Medulla oblongata (tissue), 1 donor: ENCODE results near the gene PPP2R3B.
"Not testable (repeated sequence)": the region's sequence is repeated elsewhere in the genome, so short reads cannot be mapped to it uniquely, and the experiment has no call there.

ENCODE experiments used
- DNase-seq: peaks from one replicate; pipeline ENCODE4 v3.0.0-alpha.2; 2015; ENCODE audit errors: extremely low spot score

Gene PPP2R3B

DNA sequence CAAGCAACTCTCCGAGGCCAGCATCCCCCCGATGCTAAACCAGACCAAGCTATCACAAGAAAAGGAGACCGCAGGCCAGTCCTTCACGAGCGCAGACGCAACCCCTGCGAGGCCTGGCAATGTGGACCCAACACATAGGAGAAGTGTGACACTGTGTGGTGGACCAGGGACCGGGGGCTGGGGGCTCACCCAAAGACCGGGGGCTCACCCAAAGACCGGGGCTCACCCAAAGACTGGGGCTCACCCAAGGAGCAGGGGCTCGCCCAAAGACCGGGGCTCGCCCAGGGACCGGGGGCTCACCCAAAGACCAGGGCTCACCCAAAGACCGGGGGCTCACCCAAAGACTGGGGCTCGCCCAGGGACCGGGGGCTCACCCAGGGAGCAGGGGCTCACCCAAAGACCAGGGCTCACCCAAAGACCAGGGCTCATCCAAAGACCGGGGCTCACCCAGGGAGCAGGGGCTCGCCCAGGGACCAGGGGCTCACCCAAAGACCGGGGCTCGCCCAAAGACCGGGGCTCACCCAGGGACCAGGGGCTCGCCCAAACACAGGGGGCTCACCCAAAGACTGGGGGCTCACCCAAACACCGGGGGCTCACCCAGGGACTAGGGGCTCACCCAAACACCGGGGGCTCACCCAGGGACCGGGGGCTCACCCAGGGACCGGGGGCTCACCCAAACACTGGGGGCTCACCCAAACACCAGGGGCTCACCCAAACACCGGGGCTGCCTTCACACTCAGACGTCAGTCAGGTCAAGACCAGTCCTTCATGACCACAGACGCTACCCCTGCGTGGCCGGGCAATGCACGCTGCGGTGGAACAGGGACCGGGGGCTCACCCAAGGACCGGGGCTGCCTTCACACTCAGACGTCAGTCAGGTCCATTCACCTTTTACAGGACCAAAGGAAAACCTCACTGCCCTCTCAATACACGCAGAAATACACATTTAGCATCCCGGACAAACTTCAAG is 32.9 kb downstream of the PPP2R3B start:
- DNase-seq = no peak

DNA sequence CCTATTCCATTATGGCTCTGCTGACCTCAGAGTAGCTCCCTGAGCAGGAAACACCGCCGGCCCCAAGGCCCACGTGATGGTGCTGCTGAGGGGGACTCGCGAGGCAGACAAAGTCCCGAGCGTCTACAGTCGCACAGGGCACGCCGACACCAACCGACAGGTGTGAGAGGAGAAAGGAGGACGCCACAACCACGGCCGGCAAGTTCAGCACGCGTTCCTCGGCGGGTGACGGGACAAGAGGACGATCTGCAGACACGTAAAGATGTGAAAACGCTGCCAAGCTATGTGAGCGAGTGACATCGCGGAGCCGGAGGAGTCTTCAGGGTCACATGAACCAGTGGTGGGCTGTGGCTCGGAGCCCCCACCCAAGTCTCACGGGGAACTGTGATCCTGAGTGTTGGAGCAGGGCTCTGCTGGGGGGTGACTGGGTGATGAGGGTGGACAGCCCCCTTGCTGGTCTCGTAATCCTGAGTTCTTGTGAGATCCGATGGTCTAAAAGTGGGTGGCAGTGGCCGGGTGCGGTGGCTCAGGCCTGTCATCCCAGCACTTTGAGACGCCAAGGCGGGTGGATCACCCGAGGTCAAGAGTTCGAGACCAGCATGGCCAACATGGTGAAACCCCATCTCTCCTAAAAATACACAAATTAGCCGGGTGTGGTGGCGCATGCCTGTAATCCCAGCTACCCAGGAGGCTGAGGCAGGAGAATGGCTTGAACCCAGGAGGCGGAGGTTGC is 34.0 kb downstream of the PPP2R3B start:
- no peak for DNase-seq

DNA sequence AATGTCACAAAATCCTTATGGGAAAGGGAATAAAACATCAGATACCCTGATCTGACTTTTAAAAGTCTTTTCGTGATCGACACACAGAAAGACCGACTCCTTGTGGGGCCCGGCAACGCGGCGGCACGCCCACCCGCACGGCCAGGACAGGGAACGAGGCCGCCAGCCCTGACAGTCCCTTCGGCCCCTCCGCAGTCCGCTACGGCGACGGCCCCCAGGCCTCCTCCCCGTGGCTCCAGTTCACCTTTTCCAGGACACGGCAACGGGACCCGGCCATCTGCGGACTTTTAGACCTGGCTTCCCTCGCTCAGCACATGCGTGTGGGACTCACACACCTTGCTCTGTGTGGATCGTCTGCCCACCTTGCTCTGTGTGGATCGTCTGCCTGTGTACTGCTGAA is 34.5 kb downstream of the PPP2R3B start:
- DNase-seq = no peak

DNA sequence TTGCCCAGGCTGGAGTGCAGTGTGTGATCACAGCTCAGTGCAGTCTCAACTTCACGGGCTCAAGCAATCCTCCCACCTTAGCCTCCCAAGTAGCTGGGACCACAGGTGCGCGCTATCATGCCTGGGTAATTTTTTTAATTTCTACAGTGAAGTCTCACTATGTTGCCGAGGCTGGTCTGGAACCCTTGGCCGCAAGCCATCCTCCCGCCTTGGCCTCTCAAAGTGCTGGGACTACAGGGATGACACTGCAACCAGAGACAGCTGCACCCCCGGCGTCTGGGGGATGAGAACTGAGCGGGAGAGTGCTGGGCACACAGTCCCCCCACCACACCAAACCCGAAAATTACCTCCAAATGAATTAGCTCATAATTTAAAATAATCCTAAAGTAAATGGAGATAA is 35.0 kb downstream of the PPP2R3B start:
- DNase-seq = no peak

DNA sequence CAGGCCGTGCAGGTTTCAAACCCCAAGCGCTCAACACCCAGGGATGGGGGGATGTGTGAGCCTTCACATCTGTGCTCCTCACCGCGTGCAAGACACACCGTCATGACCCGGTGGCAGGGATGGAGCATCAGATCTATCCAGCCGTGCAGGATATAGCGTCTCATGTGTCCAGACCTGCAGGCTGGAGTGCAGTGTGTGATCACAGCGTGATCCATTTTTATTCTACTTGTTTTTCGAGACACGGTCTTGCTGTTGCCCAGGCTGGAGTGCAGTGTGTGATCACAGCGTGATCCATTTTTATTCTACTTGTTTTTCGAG is 35.4 kb downstream of the PPP2R3B start:
- DNase-seq = not testable (repeated sequence)

DNA sequence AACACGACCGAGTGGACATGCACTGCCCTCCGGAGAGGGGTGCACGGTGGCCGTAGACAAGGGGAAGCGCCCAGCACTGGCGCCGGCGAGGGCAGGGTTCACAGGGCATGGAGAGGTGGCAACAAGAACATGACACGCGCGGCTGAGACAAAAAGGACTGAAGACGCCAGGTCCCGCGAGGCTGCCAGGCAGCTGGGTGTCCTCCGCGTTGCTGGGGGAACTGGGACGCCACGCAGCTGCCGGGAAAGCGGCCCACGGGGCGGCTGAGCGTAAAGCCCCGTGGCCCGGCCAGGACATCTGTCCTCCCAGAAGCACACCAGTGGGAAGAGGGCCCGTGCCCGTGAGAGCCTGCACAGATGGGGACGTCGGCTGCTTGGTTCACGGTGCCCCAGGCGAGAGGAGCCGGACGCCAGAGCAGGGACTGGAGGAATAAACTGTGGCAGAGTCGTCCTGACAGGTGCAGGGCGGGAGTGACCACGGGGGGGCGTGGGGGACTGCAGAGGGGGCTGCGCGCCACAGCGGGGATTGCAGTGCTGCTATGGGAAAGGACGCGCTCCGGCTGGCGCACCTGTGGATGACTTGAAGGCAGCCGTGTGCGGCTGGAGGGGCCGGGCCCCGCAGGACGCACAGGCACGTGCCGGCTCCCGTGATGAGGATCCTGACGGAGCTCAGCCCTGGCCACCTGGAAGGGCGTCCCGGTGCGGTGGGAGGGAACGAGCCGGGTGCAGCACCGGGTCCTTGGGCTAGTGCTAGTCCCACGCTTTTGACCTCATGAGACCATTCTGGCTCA is 36.0 kb downstream of the PPP2R3B start:
- peak; percentile 41 for DNase-seq

DNA sequence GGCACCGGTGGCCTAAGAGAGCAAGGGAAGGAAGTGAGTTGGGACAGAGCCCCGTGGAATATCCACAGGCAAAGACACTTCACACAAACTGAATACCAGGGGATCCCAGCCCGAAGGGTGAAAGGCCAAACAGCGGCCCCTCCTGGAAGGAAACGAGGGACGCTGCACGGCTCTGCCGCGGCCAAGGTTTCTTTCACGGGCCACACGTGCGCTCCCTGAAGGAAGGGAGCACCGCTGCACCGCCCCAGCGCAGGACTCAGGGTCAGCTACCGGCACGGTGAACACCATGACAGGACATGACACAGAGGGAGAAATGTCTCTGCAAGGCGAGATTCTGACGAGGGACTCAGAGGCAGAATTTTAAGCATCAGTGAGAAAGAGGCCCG is 36.6 kb downstream of the PPP2R3B start:
- no peak for DNase-seq

DNA sequence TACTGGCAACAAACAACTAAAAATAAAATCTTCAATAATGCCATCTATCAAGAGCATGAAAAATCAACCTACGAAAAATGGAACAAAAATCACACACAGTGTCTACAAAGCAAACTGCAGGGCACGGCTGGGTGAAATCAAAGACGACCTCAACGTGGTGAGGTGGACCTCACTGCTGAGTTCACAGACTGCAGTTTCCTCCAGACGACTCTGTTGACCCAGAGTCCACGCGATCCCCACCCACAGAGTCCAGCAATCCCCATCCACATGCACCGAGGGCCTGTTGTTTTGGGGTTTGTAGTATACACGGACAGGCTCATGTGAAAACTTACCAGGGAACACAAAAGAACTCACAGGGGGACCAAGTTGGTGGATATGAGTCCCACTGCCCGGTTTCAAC is 37.0 kb downstream of the PPP2R3B start:
- peak; percentile 6 for DNase-seq

DNA sequence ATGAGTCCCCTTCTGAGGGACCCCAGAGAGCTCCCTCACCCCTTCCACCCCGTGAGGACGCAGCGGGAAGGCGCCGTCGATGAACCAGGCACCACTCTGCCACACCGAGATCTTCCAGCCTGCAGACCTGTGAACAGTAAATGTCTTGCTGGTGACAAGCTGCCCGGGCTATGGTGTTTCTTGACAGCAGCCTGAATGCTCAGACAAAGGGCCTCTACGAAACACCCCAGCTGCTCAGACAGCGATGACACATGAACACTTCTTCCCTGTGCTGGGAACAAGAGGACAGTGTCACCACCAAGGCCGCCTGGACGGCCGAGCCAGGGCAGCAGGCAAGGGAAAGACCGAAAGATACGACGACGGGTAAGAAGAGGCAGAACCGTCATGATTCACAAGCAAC is 37.5 kb downstream of the PPP2R3B start:
- peak; percentile 92 for DNase-seq

DNA sequence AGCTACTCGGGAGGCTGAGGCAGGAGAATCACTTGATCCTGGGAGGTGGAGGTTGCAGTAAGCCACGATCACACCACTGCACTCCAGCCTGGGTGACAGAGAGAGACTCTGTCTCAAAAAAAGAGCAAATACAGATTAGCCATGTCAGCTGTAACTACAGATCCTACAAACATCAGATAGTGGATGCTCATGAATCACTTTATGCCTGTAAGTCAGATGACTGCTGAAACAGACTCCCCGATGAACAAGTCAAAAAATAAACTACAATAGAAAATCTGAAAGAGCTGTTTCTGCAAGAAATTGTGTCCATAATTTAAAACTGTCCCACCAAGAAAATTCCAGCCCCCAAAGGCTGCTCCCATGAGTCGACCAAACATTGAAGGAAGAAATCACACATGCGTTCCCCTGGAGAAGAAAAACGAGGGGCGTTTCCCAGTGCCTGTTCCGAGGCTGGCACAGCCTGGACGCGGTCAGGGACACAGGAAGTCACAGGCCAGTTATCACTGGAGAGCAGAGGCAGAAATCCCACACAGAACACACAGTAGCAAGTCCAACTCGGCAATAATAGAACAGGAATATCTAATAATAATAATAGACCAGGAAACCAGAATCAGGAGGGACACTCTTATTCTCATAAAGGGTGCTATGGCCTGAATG is 38.1 kb downstream of the PPP2R3B start:
- DNase-seq = peak; percentile 15

DNA sequence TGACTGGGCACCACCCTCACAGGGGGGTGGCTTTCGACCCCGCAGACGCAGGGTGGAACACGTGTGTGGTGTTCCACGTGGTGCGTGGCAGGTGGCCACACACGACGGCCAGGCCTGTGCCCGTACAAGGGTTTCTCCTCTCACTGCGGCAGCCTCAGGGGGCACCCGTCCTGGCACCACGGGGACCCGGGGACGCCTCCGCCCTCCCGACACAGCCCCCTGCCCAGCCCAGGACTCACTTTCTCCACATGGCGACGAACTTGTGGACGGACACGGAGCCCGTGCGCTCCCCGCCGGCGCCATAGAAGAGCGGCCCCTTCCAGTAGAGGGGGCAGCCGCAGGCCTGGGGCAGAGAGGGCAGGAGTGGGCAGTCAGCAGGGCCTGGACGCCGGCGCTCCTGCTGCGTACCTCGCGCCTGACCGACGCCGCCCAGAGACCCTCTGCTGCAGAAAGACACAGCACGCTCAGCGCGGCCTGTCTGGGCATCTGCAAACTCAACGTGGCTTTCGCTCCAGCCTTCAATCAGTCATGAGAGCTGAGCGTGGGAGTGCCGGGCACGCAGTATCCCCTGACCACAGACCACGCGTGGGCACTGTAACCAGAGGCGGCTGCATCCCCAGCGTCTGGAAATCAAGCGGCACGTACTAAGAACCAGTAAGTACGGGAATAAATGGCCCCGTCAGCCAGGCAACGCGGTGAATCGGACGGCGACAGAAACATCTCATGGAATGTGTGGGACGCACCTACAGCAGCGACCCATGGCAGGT is 39.2 kb downstream of the PPP2R3B start:
- no peak for DNase-seq

DNA sequence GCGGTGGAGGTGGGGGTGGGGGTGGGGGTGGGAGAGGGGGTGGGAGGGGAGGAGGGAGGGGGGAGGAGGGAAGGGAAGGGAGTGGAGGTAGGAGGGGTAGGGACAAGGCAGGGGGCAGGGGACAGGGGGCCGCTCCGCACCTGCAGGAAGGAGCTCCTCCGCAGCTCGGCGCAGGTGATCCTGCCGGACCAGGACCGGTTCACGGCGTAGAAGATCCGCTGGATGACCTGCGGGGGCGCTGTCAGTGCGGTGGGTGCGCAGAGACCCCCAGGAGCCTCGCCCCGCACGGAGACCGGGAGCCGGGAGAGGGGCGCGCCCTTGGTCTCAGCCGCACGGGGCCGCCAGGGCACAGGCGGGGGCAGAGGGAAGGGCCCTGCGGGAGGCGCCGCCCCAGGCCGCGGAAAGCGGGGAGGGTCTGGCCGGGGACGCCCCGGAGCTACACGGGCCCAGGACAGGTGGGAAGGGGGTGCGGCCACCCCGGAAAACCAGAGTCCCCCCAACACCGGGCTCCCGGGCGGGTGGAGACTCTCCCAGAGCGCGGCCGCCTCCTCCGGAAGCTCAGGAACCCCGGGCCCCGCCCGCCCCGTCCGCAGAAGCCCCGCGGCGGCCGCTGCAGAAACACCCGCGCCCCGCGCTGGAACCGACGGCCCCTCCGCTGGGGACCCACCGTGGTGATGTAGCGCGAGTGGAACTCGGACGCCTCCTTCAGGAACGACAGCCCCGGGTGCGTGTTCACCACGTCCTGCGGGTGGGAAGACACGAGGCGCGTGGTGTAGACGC is 40.5 kb downstream of the PPP2R3B start:
- no peak for DNase-seq

DNA sequence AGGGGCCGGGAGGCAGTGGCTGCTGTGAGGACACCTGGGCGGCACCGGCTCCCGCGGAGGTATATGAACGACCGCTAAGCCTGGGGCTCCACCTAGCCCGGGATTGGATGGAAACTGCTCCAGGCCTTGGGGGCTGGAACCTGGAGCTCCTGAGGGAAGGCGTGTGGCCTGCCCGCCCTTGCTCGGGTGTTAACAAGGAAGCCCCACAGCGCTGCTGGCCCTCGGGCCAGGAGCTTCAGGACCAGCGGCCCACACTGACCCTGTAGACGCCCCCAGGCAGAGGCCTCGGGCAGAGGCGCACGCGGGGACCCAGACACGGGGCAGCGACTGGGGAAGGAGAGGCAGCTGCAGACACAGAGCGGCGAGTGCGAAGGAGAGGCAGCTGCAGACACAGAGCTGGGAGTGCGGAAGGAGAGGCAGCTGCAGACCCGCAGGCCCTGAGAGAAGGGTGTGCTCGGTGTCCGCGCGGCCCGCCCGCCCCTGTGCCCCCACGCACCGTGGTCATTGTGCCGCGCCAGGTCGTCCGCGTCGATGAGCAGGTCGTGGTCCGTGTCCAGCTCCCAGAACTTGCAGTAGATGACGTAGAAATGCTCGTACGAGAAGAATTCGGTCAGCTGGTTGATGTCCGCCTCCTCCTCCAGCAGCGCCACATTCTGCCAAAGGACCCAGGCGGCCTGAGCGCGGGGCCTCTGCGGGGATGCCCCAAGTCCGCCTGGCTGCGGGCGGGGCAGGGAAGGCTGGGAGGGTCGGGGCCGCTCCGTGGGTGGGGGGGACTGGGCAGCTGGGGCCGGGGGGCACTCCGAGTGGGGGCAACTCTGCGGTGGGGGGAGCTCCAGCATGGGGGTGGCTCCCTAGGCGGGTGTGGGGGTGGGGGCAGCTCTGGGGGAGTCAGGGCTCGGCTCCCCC is 41.4 kb downstream of the PPP2R3B start:
- no peak for DNase-seq

DNA sequence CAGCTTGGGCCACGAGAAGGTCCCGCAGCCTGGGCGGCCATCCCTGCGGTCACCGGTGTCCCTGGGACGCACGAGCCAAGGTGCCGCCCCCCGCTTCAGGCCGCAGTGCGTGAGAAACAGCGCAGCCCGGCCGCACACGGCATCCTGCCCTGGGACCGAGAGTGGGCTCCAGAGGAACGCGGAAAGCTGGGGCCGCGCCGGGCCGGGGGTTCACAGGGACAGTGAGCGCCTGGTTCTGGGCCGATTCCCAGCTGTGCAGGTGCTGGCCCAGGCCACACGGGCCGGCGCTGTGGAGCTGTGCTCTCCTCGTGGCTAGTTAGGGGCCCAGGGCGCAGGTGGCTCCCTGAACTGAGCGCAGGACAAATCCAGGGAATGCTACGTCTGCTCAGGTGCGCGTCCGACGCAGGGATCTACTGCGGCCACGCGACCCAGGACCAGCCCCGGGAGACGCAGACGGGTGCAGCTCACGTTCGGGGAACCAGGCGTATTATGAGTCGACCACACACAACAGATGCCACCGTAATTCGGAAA is 42.3 kb downstream of the PPP2R3B start:
- no peak for DNase-seq

DNA sequence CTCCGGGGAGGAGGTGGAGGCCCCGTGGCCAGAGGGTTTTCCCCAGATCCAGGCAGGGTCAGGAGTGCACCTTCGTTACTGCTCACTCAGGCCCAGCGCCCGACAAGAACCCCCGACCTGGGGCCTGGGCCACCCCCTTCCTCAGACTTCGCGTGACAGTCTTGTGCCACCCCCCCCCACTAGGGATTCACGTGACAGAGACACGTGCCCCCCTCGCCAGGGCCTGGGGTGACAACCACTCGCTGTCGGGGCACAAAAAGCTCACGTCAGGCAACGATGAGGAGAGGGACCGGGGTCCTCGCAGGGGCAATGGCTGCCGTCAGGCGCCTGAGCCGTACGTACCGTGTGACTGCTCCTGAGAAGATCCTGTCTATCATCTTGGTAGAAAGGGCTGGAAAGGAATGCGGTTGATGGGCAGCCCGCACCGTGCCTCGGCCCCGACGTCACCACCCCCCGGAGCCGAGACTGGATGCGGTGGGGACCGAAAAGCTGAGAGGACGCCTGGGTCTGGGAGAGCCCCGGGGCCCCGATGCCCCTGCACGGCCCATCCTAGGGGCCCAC is 45.1 kb downstream of the PPP2R3B start:
- no peak for DNase-seq

DNA sequence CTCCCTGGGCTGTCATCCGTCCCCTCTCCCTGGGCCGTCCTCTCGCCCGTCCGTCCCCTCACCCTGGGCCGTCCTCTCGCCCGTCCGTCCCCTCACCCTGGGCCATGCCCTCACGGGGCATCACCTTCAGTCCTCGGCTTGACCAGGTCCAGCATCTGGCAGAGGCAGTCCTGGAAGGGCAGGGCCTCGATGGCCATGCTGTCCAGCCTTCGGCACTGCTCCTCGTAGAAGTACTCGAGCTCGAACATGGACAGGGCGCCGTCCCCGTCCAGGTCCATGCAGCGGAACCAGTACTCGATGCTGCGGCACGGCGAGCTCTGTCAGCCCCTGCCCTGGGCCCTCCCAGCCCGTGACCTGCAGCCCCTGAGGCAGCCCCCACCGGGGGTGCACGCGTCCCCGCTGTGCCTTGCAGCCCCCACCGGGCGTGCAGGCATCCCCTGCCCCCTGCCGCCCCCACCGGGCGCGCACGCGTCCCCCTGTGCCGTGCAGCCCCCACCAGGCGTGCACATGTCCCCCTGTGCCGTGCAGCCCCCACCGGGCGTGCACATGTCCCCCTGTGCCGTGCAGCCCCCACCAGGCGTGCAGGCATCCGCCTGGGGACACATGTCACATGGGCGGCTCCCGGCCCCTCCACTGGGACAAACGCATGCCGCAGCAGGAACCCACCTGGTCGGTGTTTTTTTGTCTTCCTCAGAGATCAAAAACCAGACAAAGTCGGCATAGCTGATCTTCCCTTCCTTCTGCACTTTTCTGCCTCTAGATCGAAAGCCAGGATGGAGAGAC is 45.9 kb downstream of the PPP2R3B start:
- DNase-seq = no peak

DNA sequence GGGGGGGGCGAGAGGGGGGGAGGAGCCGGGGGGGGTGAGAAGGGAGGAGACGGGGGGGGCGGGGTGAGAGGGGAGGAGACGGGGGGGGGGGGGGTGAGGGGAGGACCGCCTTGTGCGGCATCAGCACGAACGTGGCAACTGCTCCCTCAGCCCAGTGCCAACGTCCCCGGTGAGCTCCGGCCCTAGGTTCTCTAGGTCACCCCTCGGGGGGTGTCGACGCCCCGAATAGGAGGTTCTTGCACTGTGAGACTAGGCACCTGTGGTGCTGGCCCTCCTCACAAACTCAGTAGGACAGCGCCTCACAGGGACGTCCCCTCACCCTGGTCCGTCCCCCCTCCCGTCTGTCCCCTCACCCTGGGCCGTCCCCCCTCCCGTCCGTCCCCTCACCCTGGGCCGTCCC is 46.6 kb downstream of the PPP2R3B start:
- no peak for DNase-seq
